ENCODE data around the gene AZU1. TPM values are rescaled to one million over a fixed set of nuclear protein-coding genes. Genes with fewer than 3 reads are reported as not detected.

Gene AZU1
- total and polyA plus RNA-seq, 2 experiments from 2014 or later, result 1.5 to 5.7 TPM

DNA sequence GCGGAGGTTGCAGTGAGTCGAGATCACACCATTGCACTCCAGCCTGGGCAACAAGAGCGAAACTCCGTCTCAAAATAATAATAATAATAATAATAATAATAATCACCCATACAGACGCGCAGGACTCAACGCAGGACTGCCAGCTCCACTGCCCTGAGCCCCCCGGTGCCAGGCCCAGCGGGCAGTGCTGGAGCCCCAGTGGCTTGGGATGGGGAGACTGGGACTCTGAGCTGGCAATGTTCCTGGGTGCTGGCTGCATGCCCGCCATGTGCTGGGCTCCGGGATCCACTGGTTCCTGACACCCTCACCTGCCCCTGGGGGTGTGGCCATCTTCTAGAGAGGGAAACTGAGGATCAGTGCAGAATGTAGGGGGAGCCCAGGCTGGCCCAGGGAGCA, 325 bp upstream of the AZU1 start:
- Histone ChIP-seq H3K27me3 (no peaks in the 10 kb centered on the region), H3K9me3 (ENCODE audit: low read depth) (no peaks in the 10 kb centered on the region), H3K36me3 (no peaks in the 10 kb centered on the region), H3K4me1 (ENCODE audit: low read depth) (no peaks in the 10 kb centered on the region), H3K27ac (no peak overlapping the region), H3K4me3 (no peak overlapping the region)
- TF ChIP-seq, protein P1, sequence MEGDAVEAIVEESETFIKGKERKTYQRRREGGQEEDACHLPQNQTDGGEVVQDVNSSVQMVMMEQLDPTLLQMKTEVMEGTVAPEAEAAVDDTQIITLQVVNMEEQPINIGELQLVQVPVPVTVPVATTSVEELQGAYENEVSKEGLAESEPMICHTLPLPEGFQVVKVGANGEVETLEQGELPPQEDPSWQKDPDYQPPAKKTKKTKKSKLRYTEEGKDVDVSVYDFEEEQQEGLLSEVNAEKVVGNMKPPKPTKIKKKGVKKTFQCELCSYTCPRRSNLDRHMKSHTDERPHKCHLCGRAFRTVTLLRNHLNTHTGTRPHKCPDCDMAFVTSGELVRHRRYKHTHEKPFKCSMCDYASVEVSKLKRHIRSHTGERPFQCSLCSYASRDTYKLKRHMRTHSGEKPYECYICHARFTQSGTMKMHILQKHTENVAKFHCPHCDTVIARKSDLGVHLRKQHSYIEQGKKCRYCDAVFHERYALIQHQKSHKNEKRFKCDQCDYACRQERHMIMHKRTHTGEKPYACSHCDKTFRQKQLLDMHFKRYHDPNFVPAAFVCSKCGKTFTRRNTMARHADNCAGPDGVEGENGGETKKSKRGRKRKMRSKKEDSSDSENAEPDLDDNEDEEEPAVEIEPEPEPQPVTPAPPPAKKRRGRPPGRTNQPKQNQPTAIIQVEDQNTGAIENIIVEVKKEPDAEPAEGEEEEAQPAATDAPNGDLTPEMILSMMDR (IDR thresholded peaks at IDR 0.05; ENCODE audit: low read depth, low read length), result no peak
- no peak for DNase-seq (ENCODE audit: low read depth in 1 of 2, low spot score in 1 of 2)

DNA sequence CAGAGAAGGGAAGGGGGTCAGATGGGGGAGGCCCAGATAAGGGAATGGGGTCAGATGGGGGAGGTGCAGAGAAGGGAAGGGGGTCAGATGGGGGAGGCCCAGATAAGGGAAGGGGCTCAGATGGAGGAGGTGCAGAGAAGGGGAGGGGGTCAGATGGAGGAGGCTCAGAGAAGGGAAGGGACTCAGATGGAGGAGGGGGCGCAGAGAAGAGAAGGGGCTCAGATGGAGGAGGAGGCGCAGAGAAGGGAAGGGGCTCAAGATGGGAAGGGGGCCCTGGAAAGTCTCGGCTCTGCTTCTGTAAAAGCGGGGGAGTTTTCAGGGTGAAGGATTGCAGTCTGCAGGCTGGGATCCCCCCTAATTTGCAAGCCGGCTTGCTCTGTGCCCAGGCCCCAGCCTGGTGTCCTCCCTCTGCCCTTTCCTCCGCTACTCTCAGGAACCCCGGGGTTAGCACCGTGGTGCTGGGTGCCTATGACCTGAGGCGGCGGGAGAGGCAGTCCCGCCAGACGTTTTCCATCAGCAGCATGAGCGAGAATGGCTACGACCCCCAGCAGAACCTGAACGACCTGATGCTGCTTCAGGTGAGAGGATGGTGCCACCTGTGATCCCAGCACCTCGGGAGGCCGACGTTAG, 1.6 kb downstream of the AZU1 start:
- Histone ChIP-seq H3K9me3 (ENCODE audit: low read depth) (no peaks in the 10 kb centered on the region), H3K27ac (no peak overlapping the region), H3K27me3 (no peaks in the 10 kb centered on the region), H3K4me3 (no peak overlapping the region), H3K36me3 (no peaks in the 10 kb centered on the region), H3K4me1 (ENCODE audit: low read depth) (no peaks in the 10 kb centered on the region)
- TF ChIP-seq, protein P1 (IDR thresholded peaks at IDR 0.05; ENCODE audit: low read depth, low read length), result no peak
- no peak for DNase-seq (ENCODE audit: low read depth in 1 of 2, low spot score in 1 of 2)

DNA sequence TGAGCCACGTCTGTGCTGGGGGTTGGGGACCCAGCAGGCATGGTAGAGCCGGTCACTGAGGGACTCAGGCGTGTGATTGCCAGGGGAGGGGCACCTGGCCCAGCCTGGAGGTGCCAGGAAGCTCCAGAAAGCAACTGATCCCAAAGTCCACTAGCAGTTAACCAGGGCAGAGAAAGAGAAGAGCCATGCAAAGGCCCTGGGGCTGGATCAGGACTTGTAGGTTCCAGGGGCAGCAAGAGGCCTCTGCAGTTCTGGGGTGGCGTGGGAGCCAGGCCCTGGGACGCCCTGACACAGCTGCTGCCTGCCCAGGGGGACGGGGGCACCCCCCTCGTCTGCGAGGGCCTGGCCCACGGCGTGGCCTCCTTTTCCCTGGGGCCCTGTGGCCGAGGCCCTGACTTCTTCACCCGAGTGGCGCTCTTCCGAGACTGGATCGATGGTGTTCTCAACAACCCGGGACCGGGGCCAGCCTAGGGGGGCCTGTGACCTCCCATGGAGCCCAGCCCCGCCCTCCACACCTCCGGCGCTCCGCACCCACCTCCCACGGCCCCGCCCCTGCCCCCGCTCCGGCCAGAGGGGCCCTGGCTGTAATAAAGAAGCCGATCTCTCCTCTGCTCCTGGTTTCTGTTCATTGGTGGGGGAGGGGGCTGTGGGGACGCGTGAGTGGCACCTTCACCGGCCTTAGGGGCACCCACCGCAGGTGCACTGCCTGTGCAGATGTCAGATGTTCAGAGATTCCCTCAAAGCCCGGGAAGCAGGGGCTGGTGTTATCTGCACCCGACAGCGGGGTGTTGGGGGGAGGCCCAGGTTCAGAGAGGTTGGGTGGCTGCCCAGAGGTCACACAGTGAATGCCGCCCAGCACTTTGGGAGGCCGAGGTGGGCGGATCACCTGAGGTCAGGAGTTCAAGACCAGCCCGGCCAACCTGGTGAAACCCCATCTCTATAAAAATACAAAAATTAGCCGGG, 4.1 kb downstream of the AZU1 start:
- TF ChIP-seq, protein P1 (IDR thresholded peaks at IDR 0.05; ENCODE audit: low read depth, low read length), result no peak
- DNase-seq (ENCODE audit: low read depth in 1 of 2, low spot score in 1 of 2), result no peak
- H3K27me3 ChIP-seq, result no peaks in the 10 kb centered on the region
- no peak overlapping the region for H3K27ac ChIP-seq
- no peak overlapping the region for H3K4me3 ChIP-seq
- H3K36me3 ChIP-seq, result no peaks in the 10 kb centered on the region
- no peaks in the 10 kb centered on the region for H3K9me3 ChIP-seq (ENCODE audit: low read depth)
- H3K4me1 ChIP-seq (ENCODE audit: low read depth), result no peaks in the 10 kb centered on the region

DNA sequence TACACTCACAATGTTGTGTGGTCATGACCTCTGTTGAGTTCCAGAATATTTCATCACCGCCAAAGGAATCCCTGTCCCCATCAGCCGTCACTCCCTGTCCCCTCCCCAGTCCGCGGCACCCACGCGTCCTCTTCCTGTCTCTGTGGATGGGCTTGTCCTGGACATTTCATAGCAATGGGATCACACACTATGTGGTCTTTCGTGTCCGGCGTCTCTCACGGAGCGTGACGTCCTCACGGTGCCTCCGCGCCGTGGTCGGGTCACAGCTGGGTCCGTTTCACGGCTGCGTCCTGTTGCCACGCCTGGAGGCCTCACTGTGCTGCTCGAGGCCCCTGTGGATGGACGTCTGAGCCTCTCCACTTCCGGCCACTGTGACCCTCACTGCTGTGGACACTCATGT, 6.6 kb downstream of the AZU1 start:
- no peaks in the 10 kb centered on the region for H3K4me1 ChIP-seq (ENCODE audit: low read depth)
- TF ChIP-seq, protein P1 (IDR thresholded peaks at IDR 0.05; ENCODE audit: low read depth, low read length), result no peak
- H3K27ac ChIP-seq, result no peak overlapping the region
- H3K27me3 ChIP-seq, result no peaks in the 10 kb centered on the region
- no peak for DNase-seq (ENCODE audit: low read depth in 1 of 2, low spot score in 1 of 2)
- no peaks in the 10 kb centered on the region for H3K36me3 ChIP-seq
- no peaks in the 10 kb centered on the region for H3K9me3 ChIP-seq (ENCODE audit: low read depth)
- no peak overlapping the region for H3K4me3 ChIP-seq

DNA sequence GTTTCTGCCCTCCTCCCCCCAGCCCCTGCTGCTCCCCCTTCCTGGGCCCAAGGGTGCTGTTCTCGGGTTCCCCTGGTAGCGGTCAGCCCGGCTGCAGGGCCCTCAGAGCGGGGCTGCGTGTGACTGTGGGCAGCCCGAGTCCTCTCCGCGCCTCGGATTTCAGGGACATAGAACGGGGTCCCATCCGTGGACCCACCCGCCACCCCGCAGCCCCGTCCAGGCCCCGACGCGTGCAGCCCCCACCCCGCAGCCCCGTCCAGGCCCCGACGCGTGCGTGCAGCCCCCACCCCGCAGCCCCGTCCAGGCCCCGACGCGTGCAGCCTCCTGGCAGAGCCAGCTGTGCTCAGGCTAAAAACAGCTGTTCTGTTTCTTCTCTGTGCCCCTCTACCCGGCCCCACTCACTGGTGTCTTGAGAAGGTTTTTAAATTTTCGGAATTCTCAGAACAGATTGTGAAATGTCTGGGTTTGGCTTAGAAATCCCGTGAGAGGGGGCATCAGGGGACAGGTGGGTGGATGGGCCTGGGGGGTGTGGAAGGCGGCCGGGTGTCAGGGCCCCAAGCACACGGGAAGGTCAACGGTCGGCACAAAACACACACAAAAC, 7.7 kb downstream of the AZU1 start:
- Histone ChIP-seq H3K36me3 (no peaks in the 10 kb centered on the region), H3K27me3 (no peaks in the 10 kb centered on the region), H3K27ac (no peak overlapping the region), H3K4me3 (no peak overlapping the region), H3K9me3 (ENCODE audit: low read depth) (no peaks in the 10 kb centered on the region), H3K4me1 (ENCODE audit: low read depth) (no peaks in the 10 kb centered on the region)
- no peak for DNase-seq (ENCODE audit: low read depth in 1 of 2, low spot score in 1 of 2)
- TF ChIP-seq, protein P1 (IDR thresholded peaks at IDR 0.05; ENCODE audit: low read depth, low read length), result no peak
